GM18907 (cell line): ENCODE results near the gene LAMTOR2.

ENCODE experiments used
- ATAC-seq: cut with Tn5 transposase; IDR thresholded peaks from one replicate; pipeline ENCODE4 v1.9.1; 2021; ENCODE audit warnings: mild to moderate bottlenecking, moderate library complexity; ENCODE audit not compliant: unreplicated experiment

LAMTOR2 gene

GRCh38 chr1:156096640-156097391, 42.2 kb downstream of the LAMTOR2 start:
- peak; percentile 67 for ATAC-seq

GRCh38 chr1:156097499-156098178, 43.1 kb downstream of the LAMTOR2 start:
- ATAC-seq: peak; percentile 27

GRCh38 chr1:156098784-156099183, 44.2 kb downstream of the LAMTOR2 start:
- ATAC-seq: no peak

- no peak for ATAC-seq
Observed at GRCh38 chr1:156099282-156099681, 44.7 kb downstream of the LAMTOR2 start.

GRCh38 chr1:156100205-156100995, 45.8 kb downstream of the LAMTOR2 start:
- ATAC-seq: no peak

GRCh38 chr1:156101880-156102279, 47.3 kb downstream of the LAMTOR2 start:
- no peak for ATAC-seq

- ATAC-seq: no peak
Observed at GRCh38 chr1:156102633-156103511, 48.3 kb downstream of the LAMTOR2 start.

GRCh38 chr1:156103521-156103947, 49.0 kb downstream of the LAMTOR2 start:
- no peak for ATAC-seq

- no peak for ATAC-seq
Observed at GRCh38 chr1:156104065-156104810, 49.7 kb downstream of the LAMTOR2 start.

- ATAC-seq: no peak
Observed at GRCh38 chr1:156104861-156105832, 50.6 kb downstream of the LAMTOR2 start.

GRCh38 chr1:156106624-156107488, 52.3 kb downstream of the LAMTOR2 start:
- ATAC-seq: no peak

GRCh38 chr1:156108057-156108456, 53.5 kb downstream of the LAMTOR2 start:
- no peak for ATAC-seq
